Inflammatory macrophage (primary cell): ENCODE measurements around the gene MATN3.
"Not testable (repeated sequence)": the region's sequence is repeated elsewhere in the genome, so short reads cannot be mapped to it uniquely, and the experiment has no call there.

Experiments
- DNase-seq, 2 donors: peaks; one replicate each; pipeline ENCODE4 v3.0.0-alpha.2; 2020 to 2022
- total RNA-seq, 18 experiments: gene quantifications; one replicate each; lab custom pipeline; 2026; ENCODE audit warnings: mixed read lengths in 6 of 18, inconsistent platforms in 2 of 18; lab: John Stamatoyannopoulos, UW

MATN3 gene, protein sequence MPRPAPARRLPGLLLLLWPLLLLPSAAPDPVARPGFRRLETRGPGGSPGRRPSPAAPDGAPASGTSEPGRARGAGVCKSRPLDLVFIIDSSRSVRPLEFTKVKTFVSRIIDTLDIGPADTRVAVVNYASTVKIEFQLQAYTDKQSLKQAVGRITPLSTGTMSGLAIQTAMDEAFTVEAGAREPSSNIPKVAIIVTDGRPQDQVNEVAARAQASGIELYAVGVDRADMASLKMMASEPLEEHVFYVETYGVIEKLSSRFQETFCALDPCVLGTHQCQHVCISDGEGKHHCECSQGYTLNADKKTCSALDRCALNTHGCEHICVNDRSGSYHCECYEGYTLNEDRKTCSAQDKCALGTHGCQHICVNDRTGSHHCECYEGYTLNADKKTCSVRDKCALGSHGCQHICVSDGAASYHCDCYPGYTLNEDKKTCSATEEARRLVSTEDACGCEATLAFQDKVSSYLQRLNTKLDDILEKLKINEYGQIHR
- total RNA-seq, result 0 to 0.31 (median 0.04) reads per million in 18 experiments

DNA sequence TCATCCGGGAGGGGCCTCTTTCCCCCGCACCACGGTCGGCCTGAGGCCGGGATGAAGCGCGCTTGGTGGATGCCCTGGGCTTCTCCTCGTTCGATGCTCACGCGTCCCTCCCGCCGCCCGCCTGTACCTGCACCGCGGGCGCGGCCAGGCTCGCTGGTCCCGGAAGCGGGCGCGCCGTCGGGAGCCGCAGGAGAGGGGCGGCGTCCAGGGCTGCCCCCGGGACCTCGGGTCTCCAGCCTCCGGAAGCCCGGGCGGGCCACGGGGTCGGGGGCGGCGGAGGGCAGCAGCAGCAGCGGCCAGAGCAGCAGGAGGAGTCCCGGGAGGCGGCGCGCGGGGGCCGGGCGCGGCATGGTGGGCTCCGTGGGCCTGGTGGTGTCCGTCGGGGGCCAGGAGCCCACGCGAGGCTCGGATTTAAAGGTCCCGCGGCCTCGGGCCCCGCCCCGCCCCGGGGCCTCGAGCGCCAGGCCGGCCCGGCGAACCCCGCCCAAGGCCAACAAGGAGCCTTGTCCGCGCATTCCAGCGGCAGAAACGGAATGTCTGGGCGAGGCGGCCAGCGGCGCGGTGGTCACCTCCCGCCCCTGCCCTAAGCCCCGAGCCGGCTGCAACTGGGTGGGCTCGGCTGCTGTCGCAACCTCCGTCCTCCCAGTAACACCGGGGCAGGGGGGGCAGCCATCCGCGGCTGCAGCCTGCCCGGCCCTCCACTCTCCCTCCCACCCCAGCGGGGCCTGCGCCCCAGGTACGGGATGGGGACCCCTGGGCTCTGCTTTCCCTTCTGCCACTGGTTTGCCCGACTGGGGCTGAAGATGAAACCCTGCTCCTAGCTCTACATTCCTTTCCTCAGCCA is at the start of gene MATN3:
Gene MATN3 (minus strand): TSS at position 387 of the 844 bp plus-strand sequence. CDS start 37 bp downstream, at position 350.
- peak in 1 of 2 donors; percentile 26 for DNase-seq

DNA sequence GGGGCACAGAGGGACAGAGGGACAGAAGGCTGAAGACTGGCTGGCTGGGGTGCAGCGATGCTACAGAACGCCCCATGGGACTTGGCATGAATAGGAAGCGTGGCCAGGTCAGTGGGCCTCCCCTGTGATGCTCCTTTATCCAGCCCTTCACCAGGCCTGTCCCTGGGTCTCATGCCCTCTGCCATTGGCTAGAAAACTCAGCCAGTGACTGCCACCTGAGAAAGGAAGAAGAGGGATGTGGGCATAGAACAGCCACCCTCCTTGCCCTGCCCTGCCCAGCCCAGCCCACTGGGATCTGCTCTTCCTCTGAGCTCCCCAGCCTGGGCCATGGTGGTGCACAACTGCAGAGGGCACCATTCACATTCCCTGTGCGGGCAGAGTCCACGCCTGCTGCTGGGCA is 49.5 kb upstream of the MATN3 start:
- no peak for DNase-seq

DNA sequence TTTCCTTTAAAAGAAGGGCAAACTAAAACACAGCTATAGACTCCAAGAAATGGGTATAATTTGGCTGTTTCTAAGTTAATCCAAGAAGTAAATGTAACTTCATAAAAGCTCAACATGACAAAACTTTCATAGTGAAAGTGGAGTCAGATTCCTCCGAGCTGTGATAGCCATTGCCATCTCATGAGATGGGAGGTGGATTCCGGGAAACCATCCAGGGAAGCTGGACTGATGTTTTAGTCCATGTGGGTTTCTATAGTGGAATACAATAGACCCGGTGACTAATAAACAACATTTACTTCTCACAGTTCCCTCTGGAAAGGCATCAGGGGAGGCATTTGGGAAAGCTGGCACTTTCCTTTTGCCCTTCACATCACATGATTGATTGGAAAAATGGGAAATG is 49.0 kb upstream of the MATN3 start:
- DNase-seq, result no peak

DNA sequence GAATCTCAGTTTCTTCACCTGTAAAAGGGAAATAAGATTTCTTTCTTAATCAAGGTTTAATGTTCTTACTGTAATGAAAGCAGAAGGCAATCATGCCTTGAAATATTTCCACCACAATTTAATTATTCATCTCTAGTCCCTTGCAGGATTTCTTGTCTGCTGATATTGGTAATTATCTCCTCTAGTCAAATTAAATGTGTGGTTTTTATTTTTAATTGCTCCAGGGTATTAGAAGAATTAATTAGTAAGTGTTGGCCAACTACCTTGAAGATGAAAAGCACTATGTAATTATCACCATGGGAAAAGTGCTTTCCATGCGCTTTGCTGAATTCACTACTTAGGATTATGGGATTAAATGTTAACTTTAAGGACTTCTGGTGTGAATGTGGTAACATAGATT is 47.6 kb upstream of the MATN3 start:
- no peak for DNase-seq

DNA sequence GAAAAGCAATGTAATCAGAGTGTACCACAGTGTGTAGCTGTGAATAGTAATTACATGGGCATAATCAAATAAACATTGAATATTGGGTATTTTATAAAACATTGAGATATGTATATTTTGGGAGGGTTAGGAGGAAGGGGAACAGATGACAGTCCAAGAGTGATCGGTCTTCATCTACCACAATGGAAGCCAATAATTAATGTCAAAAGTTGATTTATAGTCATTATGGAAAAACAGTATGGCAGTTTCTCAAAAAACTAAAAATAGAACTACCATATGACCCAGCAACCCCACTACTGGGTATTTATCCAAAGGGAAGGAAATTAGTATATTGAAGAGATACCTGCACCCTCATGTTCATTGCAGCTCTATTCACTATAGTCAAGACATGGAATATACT is 44.8 kb upstream of the MATN3 start:
- DNase-seq, result no peak

DNA sequence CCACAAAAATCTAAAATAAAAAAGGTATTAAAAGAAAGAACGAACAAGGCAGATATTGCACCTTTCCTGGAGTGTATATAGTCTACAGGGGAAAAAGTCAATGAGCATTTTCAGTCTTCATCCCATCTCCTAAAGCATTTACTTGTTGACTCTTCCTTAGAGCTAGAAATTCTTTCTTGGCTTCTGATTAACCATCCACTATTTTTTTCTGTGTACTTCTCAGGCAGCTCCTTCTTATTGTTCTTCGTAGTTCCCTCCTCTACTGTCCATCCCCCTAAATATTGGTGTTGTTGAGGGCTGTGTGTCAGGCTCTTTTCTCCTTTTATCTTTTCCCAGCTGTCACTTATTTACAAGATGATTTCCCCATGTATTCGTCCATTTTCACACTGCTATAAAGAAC is 42.5 kb upstream of the MATN3 start:
- DNase-seq, result no peak

DNA sequence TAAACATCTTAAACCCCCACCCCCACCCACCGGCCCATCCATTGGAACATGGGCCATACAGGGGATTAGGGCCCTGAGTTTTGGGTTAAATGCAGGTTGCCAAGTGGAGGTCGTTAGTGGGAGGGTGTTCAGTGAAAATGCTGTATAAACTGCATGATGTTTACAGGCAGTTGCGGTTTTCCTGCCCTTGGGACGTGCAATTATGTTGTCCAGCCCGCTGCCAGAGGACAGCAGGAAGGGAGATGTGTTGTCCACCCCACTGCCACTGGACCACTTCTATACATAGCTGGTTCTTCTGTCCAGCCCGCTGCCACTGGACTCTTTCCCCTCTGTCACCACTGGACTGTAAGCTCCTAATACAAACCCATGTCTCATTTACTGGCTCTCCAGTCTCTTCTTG is 41.7 kb upstream of the MATN3 start:
- no peak for DNase-seq

DNA sequence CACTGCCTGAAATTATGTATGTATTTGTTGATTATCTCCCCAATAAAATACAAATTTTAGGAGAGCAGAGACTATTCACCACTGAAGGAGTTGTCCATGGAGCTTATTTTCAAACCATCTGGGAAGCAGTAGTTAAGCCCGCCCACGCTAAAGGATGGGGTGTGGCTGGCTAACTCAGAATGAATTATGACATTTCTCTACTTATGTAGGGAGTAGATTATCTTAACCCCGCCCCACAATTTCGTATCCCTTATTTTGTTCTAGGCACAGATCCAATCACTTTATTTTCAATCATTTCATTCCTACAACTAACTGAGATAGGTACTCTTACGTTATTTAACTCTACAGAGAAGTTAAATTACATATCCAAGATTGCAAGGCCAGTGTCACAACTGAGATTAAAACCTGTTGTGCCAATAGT is 40.4 kb upstream of the MATN3 start:
- DNase-seq, result peak; percentile 90

DNA sequence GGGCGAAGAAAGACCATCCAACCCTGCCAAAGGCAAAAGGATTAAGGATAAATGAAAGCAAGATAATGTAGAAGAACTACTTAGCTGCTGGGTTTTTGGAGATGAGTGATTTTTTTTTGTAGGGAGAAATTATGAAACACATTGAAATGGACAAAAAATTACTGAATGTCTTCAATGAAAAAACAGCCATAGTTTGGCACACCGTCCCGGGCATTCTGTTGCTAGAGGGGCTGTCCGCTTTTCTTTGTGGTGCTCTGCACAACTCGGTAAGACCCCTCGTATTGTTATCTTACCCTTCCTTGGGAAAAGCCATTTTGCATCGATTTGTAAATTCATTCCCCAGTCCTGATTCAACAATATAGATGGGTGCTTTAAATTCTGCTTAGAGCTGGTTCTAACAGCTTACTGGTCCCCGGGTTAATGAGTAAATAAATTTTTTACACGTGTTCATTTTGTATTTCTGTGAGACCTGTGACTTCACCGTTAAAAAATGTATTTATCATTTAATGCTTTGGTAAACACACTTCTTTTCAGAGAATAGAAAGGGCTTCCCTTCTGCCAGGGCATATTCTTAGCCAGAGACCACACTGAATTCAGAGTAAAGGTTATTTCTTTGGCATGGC is 39.9 kb upstream of the MATN3 start:
- no peak for DNase-seq

DNA sequence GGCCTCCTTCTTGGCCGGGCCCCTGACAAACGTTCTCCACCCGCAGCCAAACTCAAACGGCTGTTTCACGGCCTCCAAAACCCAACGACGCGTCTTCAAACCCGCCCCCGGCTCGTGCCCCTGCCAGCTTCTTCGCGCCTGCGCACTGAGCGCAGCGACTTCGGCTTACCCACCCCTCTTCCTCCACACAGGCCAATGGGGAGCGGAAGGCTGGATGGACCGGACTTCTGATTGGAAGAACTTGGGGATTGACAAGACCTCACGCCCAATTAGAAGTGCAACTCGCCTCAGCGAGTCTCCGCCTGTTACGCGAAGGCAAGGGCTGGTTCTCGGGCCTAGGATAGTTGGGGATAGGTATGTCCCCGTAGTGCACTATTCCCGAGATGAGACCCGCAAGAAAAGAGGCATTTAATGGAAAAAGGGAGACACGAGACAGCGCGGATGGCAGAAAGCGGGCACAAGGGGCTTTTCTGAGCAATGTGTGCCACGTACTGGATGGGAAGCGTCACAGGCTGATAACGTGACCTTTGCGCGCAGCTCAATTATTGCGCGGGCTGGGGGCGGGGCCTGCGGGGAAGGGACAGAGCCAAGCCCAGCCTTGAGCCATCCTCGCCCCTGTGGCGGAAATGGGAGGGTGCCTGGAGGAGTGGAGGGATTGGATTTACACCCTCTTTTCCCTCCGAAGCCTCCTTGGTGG is 39.2 kb upstream of the MATN3 start, which contains the start of gene LAPTM4A:
Gene LAPTM4A (minus strand): TSS at position 97 of the 697 bp plus-strand sequence. CDS start 108 bp downstream, outside the sequence.
- DNase-seq, result peak; percentile 99 to 100

DNA sequence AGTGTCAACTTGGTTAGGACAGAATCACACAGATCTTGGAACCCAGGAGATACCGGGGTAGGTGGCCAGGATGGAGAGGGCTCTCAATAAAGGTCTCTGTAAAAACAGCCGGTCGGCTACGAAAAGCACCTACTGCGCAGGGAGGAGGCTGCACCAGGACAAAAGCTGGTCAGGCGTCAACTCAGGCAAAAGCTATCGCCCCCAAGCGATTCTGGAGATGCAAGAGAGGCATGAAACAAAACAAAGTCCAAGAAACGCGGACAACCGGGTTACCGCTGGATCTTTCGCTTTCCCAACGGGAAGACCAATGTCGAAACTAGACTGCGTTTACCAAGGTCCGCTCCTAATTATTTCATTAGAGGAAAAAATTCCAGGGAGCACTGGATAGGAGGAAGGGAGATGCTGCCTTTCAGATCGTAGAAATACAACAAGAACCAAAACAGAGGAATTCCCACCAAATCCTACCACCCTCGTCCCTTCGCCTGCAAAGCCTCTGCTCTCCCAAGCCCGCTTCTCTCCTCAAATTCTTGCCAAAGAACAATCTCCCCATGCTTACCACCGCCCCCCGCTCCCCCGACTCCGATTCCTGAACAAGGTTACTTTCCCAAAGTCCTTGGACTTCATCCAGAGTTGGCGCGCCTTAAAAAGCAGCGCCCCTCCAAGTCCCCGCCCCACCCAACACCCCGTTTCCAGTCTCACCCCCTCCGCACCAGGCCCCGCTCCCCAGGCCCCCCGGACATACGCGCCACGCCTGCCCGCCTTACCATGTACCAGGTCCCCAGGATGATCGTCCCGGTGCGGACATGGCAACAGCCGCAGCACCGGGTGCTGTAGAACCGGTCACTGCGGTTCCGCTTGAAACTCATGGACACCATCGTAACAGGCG is 38.4 kb upstream of the MATN3 start:
- peak; percentile 44 to 47 for DNase-seq

DNA sequence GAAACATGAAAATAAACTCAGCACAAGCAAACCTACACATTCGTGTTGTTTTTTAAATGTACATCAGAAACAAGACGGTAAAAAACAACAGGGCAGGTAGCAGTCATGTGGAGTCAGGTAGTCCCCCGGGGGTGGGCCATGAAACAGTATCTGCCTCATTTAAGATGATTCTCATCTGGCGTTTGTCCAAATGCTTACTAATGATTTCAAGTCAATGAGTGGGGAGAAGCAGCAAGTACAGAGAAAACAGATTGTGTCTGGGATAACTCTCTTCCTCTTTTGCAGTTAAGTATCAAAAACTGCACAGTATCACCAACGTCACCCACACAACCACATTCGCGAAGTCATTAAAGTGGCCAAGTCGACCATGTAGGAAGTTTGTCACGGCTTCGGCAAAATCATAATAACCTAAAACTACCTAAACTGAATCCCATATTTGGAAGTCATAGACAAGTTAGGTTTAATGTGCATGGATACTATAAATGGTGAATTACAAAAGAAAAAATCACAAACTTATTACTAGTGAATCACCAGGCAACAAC is 37.7 kb upstream of the MATN3 start:
- DNase-seq, result peak; percentile 86 to 91

DNA sequence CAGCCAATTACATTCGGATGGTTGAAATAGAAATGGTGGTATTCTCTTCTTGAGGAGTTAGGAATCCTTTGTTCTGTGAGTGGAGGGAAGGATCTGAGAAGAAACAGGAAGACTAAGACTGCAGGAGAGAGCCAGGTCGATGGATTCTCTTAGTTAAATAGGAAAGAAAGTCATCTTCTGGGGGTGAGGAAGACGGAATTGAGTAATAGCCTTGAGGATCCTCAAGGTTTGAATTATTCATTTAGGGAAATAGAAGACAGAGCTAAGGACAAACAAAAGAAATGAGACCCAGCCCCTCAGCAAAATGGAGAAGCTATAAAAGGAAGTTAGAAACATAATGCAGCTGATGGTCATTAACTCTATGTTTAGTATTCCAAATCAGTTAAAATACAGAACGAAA is 37.2 kb upstream of the MATN3 start:
- DNase-seq, result peak; percentile 63 to 84

DNA sequence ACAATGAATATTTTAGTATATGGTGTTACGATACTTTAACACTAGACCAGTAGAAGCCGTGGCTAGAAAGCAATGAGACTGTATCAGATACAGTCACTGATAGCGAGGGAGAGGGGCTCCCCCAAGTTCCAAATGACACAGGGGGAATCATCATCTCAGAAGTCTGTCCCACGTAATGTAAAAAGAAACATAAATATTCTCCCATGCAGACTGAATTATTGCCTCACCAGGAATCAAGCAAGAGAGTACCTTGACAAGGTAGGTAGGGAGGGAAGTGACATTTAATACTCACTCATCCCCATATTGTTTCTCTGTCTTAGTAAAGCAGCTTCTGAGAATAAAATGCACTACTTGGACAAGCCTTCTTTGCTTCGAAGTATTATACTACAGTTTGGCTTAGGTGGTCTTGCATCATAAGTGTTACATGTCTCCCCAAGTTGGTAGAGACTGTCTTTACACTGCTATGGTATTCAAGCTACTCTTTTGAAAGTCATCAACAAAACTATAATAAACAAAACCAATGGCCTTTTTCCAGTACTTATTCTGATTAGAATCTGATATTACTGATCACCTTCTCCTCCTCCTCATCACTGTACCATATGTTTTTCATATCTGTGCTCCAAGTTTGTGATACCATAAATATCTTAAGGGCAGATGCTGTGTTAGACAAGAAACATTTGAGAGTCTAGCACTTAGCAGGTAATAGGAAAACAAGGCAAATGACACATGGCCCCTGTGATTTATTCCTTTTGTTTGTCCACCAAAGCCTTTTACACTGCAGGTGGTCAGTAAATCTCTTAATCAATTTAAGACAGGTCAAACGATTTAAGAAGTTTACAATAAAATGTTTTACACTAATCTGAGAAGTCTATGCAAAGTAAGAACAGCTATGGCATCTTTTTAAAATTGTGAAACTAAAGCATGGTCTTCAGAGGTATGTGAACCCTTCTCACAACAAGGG is 36.3 kb upstream of the MATN3 start:
- no peak for DNase-seq

DNA sequence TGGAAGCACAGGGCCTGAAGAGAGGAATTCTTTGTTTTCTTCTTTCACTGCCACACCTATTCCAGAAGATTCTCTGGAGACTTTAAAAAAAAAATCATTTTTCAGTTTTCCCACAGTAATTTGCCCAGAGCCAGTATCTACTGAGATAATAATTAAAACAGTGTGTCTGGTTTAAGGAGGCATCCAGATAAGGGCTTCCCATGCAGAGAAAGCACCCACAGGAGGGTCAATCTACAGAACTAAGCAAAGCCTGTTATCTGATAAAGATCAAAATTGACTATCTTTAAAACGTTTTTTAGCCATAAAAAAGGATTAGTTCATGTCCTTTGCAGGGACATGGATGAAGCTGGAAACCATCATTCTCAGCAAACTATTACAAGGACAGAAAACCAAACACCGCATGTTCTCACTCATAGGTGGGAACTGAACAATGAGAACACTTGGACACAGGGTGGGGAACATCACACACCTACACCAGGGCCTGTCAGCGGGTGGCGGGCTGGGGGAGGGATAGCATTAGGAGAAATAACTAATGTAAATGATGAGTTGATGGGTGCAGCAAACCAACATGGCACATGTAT is 33.3 kb upstream of the MATN3 start:
- DNase-seq, result not testable (repeated sequence)

DNA sequence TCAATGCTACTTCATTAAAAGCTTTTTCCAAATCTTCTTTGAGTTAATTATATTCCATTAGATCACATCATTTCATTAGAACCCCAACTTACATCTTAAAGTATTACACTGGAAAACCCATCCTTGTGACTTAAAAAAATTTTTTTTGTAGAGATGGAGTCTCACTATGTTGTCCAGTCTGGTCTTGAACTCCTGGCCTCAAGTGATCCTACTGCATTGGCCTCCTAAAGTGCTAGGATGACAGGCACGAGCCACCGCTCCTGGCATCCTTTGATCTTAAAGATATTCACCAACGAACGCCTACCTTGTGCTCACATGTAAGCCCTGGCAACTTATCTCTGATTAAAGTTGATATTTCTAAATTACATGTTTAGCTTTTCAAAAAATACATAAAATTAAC is 32.3 kb upstream of the MATN3 start:
- no peak for DNase-seq

DNA sequence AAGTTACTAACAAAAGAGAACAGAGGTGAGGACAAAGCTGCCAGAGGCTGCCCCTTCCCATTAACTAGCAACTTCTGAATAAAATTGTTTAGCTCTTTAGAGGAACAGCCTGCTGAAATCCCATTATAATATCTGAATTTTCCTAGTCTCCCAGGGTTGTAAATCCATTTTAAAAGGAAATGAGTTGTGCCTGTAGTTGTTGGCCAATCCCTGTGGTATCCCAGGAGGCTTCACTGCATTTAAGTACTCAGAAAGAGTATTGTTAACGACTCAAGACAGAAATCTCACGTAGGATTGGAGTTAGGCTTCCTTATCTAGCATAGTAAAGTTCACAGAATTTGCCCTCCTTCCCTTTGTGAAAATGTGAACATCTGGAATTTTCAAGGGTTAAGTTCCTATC is 30.1 kb upstream of the MATN3 start:
- no peak for DNase-seq

DNA sequence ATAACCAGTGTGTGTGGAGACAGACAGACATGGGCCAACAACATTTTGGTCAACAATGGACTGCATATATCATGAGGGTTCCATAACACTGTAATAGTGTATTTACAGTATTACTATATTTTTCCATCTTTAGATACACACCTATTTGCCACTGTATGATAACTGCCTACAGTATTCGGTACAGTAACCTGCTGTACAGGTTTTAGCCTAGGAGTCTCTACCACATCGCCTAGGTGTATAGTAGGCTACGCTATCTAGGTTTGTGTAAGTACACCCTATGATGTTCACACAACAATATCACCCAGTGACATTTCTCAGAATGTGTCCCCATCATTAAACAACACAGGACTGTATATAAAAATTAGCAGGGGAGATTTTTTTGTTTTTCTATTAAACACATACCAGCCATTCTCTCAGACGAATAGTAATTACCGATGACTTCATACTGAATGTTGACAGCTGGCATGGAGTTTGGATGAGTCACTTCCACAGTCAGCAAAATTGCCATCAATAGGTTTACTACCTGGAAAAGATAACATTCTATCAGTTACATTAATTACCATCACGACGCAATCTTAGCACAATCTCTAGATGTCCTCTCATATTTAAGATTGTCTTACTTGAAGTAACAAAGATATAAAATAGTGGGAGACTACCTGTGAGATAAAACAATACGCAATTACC is 28.2 kb upstream of the MATN3 start:
- DNase-seq, result no peak

DNA sequence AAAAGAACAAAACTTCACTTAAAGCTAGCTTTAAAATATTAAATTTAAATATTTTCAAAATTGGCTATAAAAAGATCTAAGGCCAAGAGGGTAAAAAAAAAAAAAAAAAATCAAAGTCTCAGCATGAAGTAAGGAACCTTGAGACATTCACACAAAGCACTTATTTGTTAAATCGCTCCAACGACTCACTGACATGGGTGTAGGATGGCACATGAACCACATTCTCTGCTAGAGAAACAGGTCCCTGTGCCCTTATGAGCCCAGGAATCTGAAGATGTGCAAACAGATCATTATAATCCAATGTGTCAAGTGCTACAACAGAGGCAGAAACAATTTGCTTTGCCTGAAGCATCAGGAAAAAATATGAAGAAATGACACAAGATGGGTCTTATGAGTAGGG is 25.2 kb upstream of the MATN3 start:
- no peak for DNase-seq
